Loucy (cell line): ENCODE measurements around the gene ATG2A.

Source experiments
- H2AFZ ChIP-seq: fragments of 200-600 bp; sonication (generic); 2 replicates; pipeline ENCODE4 v1.6.0; 2016; ENCODE audit warnings: antibody characterized with exemption, mild to moderate bottlenecking, low read length, moderate library complexity
- H3F3A ChIP-seq: fragments of 200-600 bp; 2 replicates; pipeline ENCODE4 v1.6.0; 2016; ENCODE audit warnings: antibody characterized with exemption, low read depth, mild to moderate bottlenecking
- H3K27me3 ChIP-seq: fragments of 200-600 bp; sonication (generic); 2 replicates; pipeline ENCODE4 v1.6.1; 2014; ENCODE audit warnings: low read length, mild to moderate bottlenecking; ENCODE audit not compliant: insufficient read depth, poor library complexity, severe bottlenecking
- H3K36me3 ChIP-seq: fragments of 200-600 bp; sonication (generic); 2 replicates; pipeline ENCODE4 v1.6.1; 2016; ENCODE audit warnings: low read length; ENCODE audit not compliant: insufficient read depth
- H3K4me1 ChIP-seq: fragments of 200-600 bp; sonication (generic); 2 replicates; pipeline ENCODE4 v1.5.1; 2014; ENCODE audit warnings: low read length, mild to moderate bottlenecking; ENCODE audit not compliant: insufficient read depth, poor library complexity, severe bottlenecking
- H3K4me2 ChIP-seq: fragments of 200-600 bp; sonication (generic); 2 replicates; pipeline ENCODE4 v1.6.0; 2014; ENCODE audit warnings: antibody characterized with exemption, low read length, low read depth, mild to moderate bottlenecking; ENCODE audit not compliant: poor library complexity, severe bottlenecking
- H3K4me3 ChIP-seq: fragments of 200-600 bp; sonication (generic); 2 replicates; pipeline ENCODE4 v1.5.1; 2014; ENCODE audit warnings: low read length, mild to moderate bottlenecking, mixed read lengths; ENCODE audit not compliant: poor library complexity, severe bottlenecking
- H3K79me2 ChIP-seq: fragments of 200-600 bp; sonication (generic); 2 replicates; pipeline ENCODE4 v1.6.1; 2014; ENCODE audit warnings: low read length; ENCODE audit not compliant: insufficient read depth
- H3K9ac ChIP-seq: fragments of 200-600 bp; sonication (generic); 2 replicates; pipeline ENCODE4 v1.6.0; 2014; ENCODE audit warnings: mild to moderate bottlenecking, low read depth, low read length, moderate library complexity; ENCODE audit not compliant: poor library complexity, severe bottlenecking
- H3K9me2 ChIP-seq: fragments of 200-600 bp; sonication (generic); replicated peaks from 2 replicates; pipeline ENCODE4 v1.6.1; 2016; ENCODE audit warnings: low read depth, low read length, mixed read lengths
- H3K9me3 ChIP-seq: fragments of 200-600 bp; sonication (generic); 2 replicates; pipeline ENCODE4 v1.6.1; 2014; ENCODE audit warnings: mild to moderate bottlenecking, antibody characterized with exemption, low read length, low read depth; ENCODE audit not compliant: insufficient read depth
- H4K20me1 ChIP-seq: fragments of 200-600 bp; sonication (generic); 2 replicates; pipeline ENCODE4 v1.6.0; 2014; ENCODE audit warnings: antibody characterized with exemption, low read length, mild to moderate bottlenecking; ENCODE audit not compliant: insufficient read depth, poor library complexity, severe bottlenecking
- EZH2phosphoT487 ChIP-seq: fragments of 200-600 bp; IDR thresholded peaks from 2 replicates; pipeline ENCODE4 v1.6.1; 2018; ENCODE audit warnings: antibody characterized with exemption, mild to moderate bottlenecking, moderate library complexity, borderline replicate concordance
- TF ChIP-seq, protein P1 (sequence below): fragments of 200-600 bp; sonication (generic); conservative IDR thresholded peaks from 2 replicates; pipeline ENCODE4 v1.5.1; 2014; ENCODE audit warnings: mild to moderate bottlenecking, antibody characterized with exemption, low read length

The ATG2A gene

GRCh38 chr11:64864135-64864472, 52.9 kb downstream of the ATG2A start:
- no peak overlapping the region for H2AFZ ChIP-seq
- no peaks in the 10 kb centered on the region for H3K9me2 ChIP-seq
- peak overlapping the region; percentile 52 for H3K9ac ChIP-seq
- H3F3A ChIP-seq = peaks cover 13% of the 10 kb centered on the region
- no peaks in the 10 kb centered on the region for H3K9me3 ChIP-seq
- no peak overlapping the region for H3K4me3 ChIP-seq
- peaks cover 57% of the 10 kb centered on the region for H3K4me1 ChIP-seq
- peaks cover 72% of the 10 kb centered on the region for H3K79me2 ChIP-seq
- no peak for TF ChIP-seq EZH2phosphoT487
- TF ChIP-seq, protein P1, sequence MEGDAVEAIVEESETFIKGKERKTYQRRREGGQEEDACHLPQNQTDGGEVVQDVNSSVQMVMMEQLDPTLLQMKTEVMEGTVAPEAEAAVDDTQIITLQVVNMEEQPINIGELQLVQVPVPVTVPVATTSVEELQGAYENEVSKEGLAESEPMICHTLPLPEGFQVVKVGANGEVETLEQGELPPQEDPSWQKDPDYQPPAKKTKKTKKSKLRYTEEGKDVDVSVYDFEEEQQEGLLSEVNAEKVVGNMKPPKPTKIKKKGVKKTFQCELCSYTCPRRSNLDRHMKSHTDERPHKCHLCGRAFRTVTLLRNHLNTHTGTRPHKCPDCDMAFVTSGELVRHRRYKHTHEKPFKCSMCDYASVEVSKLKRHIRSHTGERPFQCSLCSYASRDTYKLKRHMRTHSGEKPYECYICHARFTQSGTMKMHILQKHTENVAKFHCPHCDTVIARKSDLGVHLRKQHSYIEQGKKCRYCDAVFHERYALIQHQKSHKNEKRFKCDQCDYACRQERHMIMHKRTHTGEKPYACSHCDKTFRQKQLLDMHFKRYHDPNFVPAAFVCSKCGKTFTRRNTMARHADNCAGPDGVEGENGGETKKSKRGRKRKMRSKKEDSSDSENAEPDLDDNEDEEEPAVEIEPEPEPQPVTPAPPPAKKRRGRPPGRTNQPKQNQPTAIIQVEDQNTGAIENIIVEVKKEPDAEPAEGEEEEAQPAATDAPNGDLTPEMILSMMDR = no peak
- no peaks in the 10 kb centered on the region for H3K27me3 ChIP-seq
- H4K20me1 ChIP-seq = no peaks in the 10 kb centered on the region
- peaks cover 2% of the 10 kb centered on the region; the same call in 1 of the 2 replicates for H3K36me3 ChIP-seq
- peak overlapping the region; percentile 25 for H3K4me2 ChIP-seq

DNA sequence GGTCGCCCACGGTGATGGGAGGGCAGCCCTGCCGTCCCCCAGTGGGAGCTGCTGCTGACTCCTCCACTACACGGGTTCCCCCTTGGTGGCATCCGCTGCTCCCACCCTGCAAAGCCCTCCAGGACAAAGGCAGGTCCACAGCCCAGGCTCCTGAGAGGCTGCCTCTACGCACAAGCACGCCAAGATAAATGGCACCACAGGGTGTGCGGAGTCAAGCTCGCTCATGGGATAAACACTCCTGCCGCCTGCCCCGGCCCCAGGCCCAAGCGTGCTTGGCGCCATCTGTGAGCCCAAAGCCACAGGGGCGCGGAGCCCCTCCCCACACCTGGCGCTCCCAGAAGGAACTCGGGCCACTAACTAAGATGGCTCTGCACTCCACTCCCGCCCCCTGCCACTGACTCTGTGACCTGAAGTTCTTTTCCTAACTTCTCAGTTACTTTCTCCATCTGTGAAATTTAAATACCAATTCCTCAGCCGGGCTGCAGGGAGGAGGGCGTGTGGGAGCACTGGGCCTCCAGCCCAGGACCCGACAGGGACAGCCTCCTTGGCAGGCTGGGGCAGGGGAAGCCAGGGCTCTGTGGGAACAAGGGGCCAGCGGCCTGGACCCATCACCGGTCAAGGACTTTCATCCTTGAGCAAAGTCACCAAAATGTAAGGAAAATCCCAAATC, 53.5 kb downstream of the ATG2A start:
- H3K4me2 ChIP-seq = no peak overlapping the region
- H3K4me1 ChIP-seq = peaks cover 62% of the 10 kb centered on the region
- H3K27me3 ChIP-seq = no peaks in the 10 kb centered on the region
- H3K79me2 ChIP-seq = peaks cover 70% of the 10 kb centered on the region; the same call in 1 of the 2 replicates
- H3F3A ChIP-seq = peaks cover 13% of the 10 kb centered on the region
- no peaks in the 10 kb centered on the region for H4K20me1 ChIP-seq
- TF ChIP-seq, protein P1 = no peak
- no peak for TF ChIP-seq EZH2phosphoT487
- H2AFZ ChIP-seq = no peak overlapping the region
- H3K9ac ChIP-seq = peak overlapping the region; percentile 52
- H3K9me2 ChIP-seq = no peaks in the 10 kb centered on the region
- H3K4me3 ChIP-seq = no peak overlapping the region
- peaks cover 4% of the 10 kb centered on the region; the same call in 1 of the 2 replicates for H3K36me3 ChIP-seq
- H3K9me3 ChIP-seq = no peaks in the 10 kb centered on the region

DNA sequence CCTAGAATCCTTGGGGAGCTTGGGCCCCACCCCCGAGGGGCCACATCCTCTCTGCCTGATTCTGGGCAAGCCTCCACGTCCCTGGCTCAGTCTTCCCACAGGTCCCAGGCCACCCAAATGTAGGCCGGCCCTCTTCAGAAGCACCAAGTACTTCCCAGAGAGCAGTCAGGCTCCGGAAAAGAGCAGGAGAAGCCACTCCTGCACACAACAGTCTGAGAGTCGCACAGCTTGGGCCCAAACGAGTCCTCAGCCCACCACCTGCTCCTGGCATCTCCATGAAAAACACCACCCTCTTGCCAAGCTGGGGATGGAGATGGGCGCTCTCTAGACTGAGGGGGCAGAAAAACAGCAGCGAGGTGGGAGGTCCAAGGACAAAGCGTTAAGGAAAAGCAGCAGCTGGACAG, 54.0 kb downstream of the ATG2A start:
- Histone ChIP-seq H2AFZ (no peak overlapping the region), H3K27me3 (no peaks in the 10 kb centered on the region), H3K9me2 (no peaks in the 10 kb centered on the region), H3K9ac (peak overlapping the region; percentile 8), H3K79me2 (peaks cover 69% of the 10 kb centered on the region; the same call in 1 of the 2 replicates), H3K4me1 (peaks cover 64% of the 10 kb centered on the region), H3K4me2 (no peak overlapping the region), H3K36me3 (peaks cover 8% of the 10 kb centered on the region; the same call in 1 of the 2 replicates), H4K20me1 (no peaks in the 10 kb centered on the region), H3F3A (peaks cover 13% of the 10 kb centered on the region), H3K9me3 (no peaks in the 10 kb centered on the region), H3K4me3 (no peak overlapping the region)
- TF ChIP-seq EZH2phosphoT487 = no peak
- TF ChIP-seq, protein P1 = no peak
